AG04450 (cell line): ENCODE measurements around the gene CATSPERZ. TPM values are rescaled to one million over a fixed set of nuclear protein-coding genes. Genes with fewer than 3 reads are reported as not detected.
A peak's percentile ranks its signal among the peaks of the same experiment; 100 is the strongest.

Source experiments
- CTCF ChIA-PET: fragments of 300-600, 350-600 bp; formaldehyde crosslinking; extraction: SDS; loops from one replicate; lab custom pipeline; 2022; ENCODE audit warnings: antibody characterized with exemption, inconsistent platforms; lab: Charles Lee
- POLR2A ChIA-PET: fragments of 350-600 bp; formaldehyde crosslinking; extraction: SDS; loops from one replicate; lab custom pipeline; 2021; ENCODE audit warnings: antibody characterized with exemption, inconsistent platforms; lab: Yijun Ruan, JAX
- DNase-seq: peaks from one replicate; pipeline ENCODE4 v3.0.0-alpha.2; 2011; ENCODE audit warnings: low read depth, low spot score
- H3K27ac ChIP-seq: one replicate; pipeline ENCODE4 v1.5.1; 2012; ENCODE audit warnings: low read depth, low read length, control low read depth
- H3K27me3 ChIP-seq: one replicate; pipeline ENCODE4 v1.6.0; 2012; ENCODE audit warnings: low read length; ENCODE audit not compliant: control insufficient read depth, insufficient read depth
- H3K4me3 ChIP-seq: 2 replicates; pipeline ENCODE4 v1.5.1; 2011; ENCODE audit warnings: mild to moderate bottlenecking, low read depth, low read length, control low read depth
- H3K9me3 ChIP-seq: 2 replicates; pipeline ENCODE4 v1.5.1; 2012; ENCODE audit warnings: low read length; ENCODE audit not compliant: control insufficient read depth, insufficient read depth
- CTCF ChIP-seq: IDR thresholded peaks from 2 replicates; pipeline ENCODE4 v1.5.1; 2011; ENCODE audit warnings: low read depth, low read length, control low read depth, inconsistent platforms
- polyA plus RNA-seq: library from polyadenylated mRNA; depleted of rRNA; stranded (reverse); fragments of >200 nt; gene quantifications from 2 replicates; pipeline ENCODE4 v1.2.3, GENCODE V29; 2011

Gene CATSPERZ
- polyA plus RNA-seq, 1 experiment = not detected

GRCh38 chr11:64252003-64252872, 47.9 kb upstream of the CATSPERZ start:
- peak overlapping the region; percentile 11 for H3K27ac ChIP-seq
- no peaks in the 10 kb centered on the region for H3K9me3 ChIP-seq
- ChIA-PET CTCF (interaction anchor here (0.6 to 3.9 kb wide), 12 partner anchors 9 to 397 kb away, joined by 3 to 50 read pairs (median 4); partner anchors contain the start of genes CATSPERZ and TRMT112), POLR2A (interaction anchor here (0.9 to 1.5 kb wide), 5 partner anchors 11 to 19 kb away, joined by 5 to 11 read pairs (median 8); partner anchors contain the start of gene FKBP2)
- H3K4me3 ChIP-seq = peak overlapping the region; percentile 77
- TF ChIP-seq CTCF = peak; percentile 56
- H3K27me3 ChIP-seq = no peaks in the 10 kb centered on the region
- DNase-seq = no peak

- POLR2A ChIA-PET = interaction anchor here (1.4 to 1.5 kb wide), 2 partner anchors 10 to 17 kb away, joined by 8 to 11 read pairs; no protein-coding TSS in a partner anchor
- CTCF ChIA-PET = interaction anchor here (1.0 to 3.9 kb wide), 6 partner anchors 10 to 102 kb away, joined by 3 to 50 read pairs (median 10); partner anchors contain the start of gene CATSPERZ
- Histone ChIP-seq H3K27ac (no peak overlapping the region), H3K9me3 (no peaks in the 10 kb centered on the region), H3K4me3 (peak overlapping the region; percentile 77), H3K27me3 (no peaks in the 10 kb centered on the region)
- no peak for DNase-seq
- no peak for TF ChIP-seq CTCF
Measured at GRCh38 chr11:64253043-64253442, 47.1 kb upstream of the CATSPERZ start.

- H3K4me3 ChIP-seq = no peak overlapping the region
- POLR2A ChIA-PET = no interaction called here
- DNase-seq = no peak
Measured at GRCh38 chr11:64253481-64253880, 46.7 kb upstream of the CATSPERZ start.

GRCh38 chr11:64254326-64254725, 45.8 kb upstream of the CATSPERZ start:
- CTCF ChIA-PET = interaction anchor here (1.0 to 1.3 kb wide), 2 partner anchors 50 kb away, joined by 3 to 4 read pairs; no protein-coding TSS in a partner anchor
- DNase-seq = no peak
- H3K27me3 ChIP-seq = no peaks in the 10 kb centered on the region

More at GRCh38 chr11:64253481-64253880, 46.7 kb upstream of the CATSPERZ start:
- no peaks in the 10 kb centered on the region for H3K9me3 ChIP-seq
- no peak for TF ChIP-seq CTCF
- H3K27me3 ChIP-seq = no peaks in the 10 kb centered on the region
- no peak overlapping the region for H3K27ac ChIP-seq
- CTCF ChIA-PET = interaction anchor here (1.0 to 1.3 kb wide), 2 partner anchors 49 to 51 kb away, joined by 3 to 4 read pairs; no protein-coding TSS in a partner anchor

More at GRCh38 chr11:64254326-64254725, 45.8 kb upstream of the CATSPERZ start:
- no peak overlapping the region for H3K4me3 ChIP-seq
- no peak for TF ChIP-seq CTCF
- POLR2A ChIA-PET = no interaction called here
- H3K27ac ChIP-seq = no peak overlapping the region
- no peaks in the 10 kb centered on the region for H3K9me3 ChIP-seq
